Adrenal gland (tissue), 5 donors: Measurements from ENCODE around the gene FOXJ3.

Source experiments
- POLR2A ChIP-seq, 2 donors: fragments of 450-650 bp; IDR thresholded peaks; one replicate each; pipeline ENCODE4 v1.6.1; 2017; ENCODE audit warnings: antibody characterized with exemption in 2 of 2, mild to moderate bottlenecking in 2 of 2, moderate library complexity in 1 of 2
- TF ChIP-seq, protein P1 (sequence below), 6 experiments: fragments of 450-650 bp in 4 of 6; fragments of 200-600 bp in 2 of 6; sonication (generic) in 1 of 6; IDR thresholded peaks; 1 replicate in 5 of 6; 2 replicates in 1 of 6; pipeline versions ENCODE4 v1.5.1 to v1.8.0; 2016 to 2021; ENCODE audit warnings: antibody characterized with exemption in 6 of 6, mild to moderate bottlenecking in 2 of 6, moderate library complexity in 1 of 6
- donor health status: DM: no; HTN: no; CAD: no.

- peak; percentile 56 to 84 for TF ChIP-seq POLR2A (IDR thresholded peaks at IDR 0.05)
- TF ChIP-seq, protein P1, sequence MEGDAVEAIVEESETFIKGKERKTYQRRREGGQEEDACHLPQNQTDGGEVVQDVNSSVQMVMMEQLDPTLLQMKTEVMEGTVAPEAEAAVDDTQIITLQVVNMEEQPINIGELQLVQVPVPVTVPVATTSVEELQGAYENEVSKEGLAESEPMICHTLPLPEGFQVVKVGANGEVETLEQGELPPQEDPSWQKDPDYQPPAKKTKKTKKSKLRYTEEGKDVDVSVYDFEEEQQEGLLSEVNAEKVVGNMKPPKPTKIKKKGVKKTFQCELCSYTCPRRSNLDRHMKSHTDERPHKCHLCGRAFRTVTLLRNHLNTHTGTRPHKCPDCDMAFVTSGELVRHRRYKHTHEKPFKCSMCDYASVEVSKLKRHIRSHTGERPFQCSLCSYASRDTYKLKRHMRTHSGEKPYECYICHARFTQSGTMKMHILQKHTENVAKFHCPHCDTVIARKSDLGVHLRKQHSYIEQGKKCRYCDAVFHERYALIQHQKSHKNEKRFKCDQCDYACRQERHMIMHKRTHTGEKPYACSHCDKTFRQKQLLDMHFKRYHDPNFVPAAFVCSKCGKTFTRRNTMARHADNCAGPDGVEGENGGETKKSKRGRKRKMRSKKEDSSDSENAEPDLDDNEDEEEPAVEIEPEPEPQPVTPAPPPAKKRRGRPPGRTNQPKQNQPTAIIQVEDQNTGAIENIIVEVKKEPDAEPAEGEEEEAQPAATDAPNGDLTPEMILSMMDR (IDR thresholded peaks at IDR 0.05): peak in 1 of 6 experiments; percentile 32
Measured at GRCh38 chr1:42335050-42335808, at the start of gene FOXJ3.
